Measurements from ENCODE around the gene RTN4RL1. TPM values are rescaled to one million over a fixed set of nuclear protein-coding genes. Genes with fewer than 3 reads are reported as not detected.
"Not testable (repeated sequence)": the region's sequence is repeated elsewhere in the genome, so short reads cannot be mapped to it uniquely, and the experiment has no call there.

The RTN4RL1 gene
- total RNA-seq, 1 donor from 2014 or later, result 50.3 TPM

GRCh38 chr17:1986783-1987451, 38.2 kb downstream of the RTN4RL1 start:
- Mint-ChIP-seq H3K27me3 (ENCODE audit: unreplicated experiment) (peaks cover 4% of the 10 kb centered on the region), H3K27ac (ENCODE audit: unreplicated experiment) (no peak overlapping the region), H3K4me1 (ENCODE audit: low read depth, unreplicated experiment) (peaks cover 42% of the 10 kb centered on the region), H3K36me3 (ENCODE audit: unreplicated experiment) (peaks cover 4% of the 10 kb centered on the region), H3K9me3 (ENCODE audit: unreplicated experiment) (peaks cover 14% of the 10 kb centered on the region), H3K4me3 (ENCODE audit: unreplicated experiment) (no peak overlapping the region)
- DNase-seq, result no peak
- TF ChIP-seq CTCF (IDR thresholded peaks at IDR 0.05; ENCODE audit: partially characterized antibody, unreplicated experiment), result no peak

GRCh38 chr17:1985686-1986085, 39.4 kb downstream of the RTN4RL1 start:
- Mint-ChIP-seq H3K9me3 (ENCODE audit: unreplicated experiment) (peaks cover 14% of the 10 kb centered on the region), H3K27me3 (ENCODE audit: unreplicated experiment) (peaks cover 3% of the 10 kb centered on the region), H3K4me1 (ENCODE audit: low read depth, unreplicated experiment) (peaks cover 38% of the 10 kb centered on the region), H3K27ac (ENCODE audit: unreplicated experiment) (peak overlapping the region; percentile 67), H3K4me3 (ENCODE audit: unreplicated experiment) (peak overlapping the region; percentile 54), H3K36me3 (ENCODE audit: unreplicated experiment) (peaks cover 4% of the 10 kb centered on the region)
- peak; percentile 57 for DNase-seq
- TF ChIP-seq CTCF (IDR thresholded peaks at IDR 0.05; ENCODE audit: partially characterized antibody, unreplicated experiment), result no peak

- peak overlapping the region; percentile 54 for H3K4me3 Mint-ChIP-seq (ENCODE audit: unreplicated experiment)
- no peaks in the 10 kb centered on the region for H3K27me3 Mint-ChIP-seq (ENCODE audit: unreplicated experiment)
- H3K36me3 Mint-ChIP-seq (ENCODE audit: unreplicated experiment), result peaks cover 4% of the 10 kb centered on the region
- peaks cover 38% of the 10 kb centered on the region for H3K4me1 Mint-ChIP-seq (ENCODE audit: low read depth, unreplicated experiment)
- H3K9me3 Mint-ChIP-seq (ENCODE audit: unreplicated experiment), result peaks cover 14% of the 10 kb centered on the region
- no peak for TF ChIP-seq CTCF (IDR thresholded peaks at IDR 0.05; ENCODE audit: partially characterized antibody, unreplicated experiment)
- DNase-seq, result no peak
- peak overlapping the region; percentile 67 for H3K27ac Mint-ChIP-seq (ENCODE audit: unreplicated experiment)
Measured at GRCh38 chr17:1985093-1985492, 40.0 kb downstream of the RTN4RL1 start.

GRCh38 chr17:1982793-1983366, 42.3 kb downstream of the RTN4RL1 start:
- not testable (repeated sequence) for H3K27ac Mint-ChIP-seq (ENCODE audit: unreplicated experiment)

GRCh38 chr17:1980665-1981250, 44.4 kb downstream of the RTN4RL1 start:
- TF ChIP-seq CTCF (IDR thresholded peaks at IDR 0.05; ENCODE audit: partially characterized antibody, unreplicated experiment), result no peak
- Mint-ChIP-seq H3K4me3 (ENCODE audit: unreplicated experiment) (no peak overlapping the region), H3K9me3 (ENCODE audit: unreplicated experiment) (peaks cover 13% of the 10 kb centered on the region), H3K36me3 (ENCODE audit: unreplicated experiment) (no peaks in the 10 kb centered on the region), H3K27ac (ENCODE audit: unreplicated experiment) (no peak overlapping the region), H3K27me3 (ENCODE audit: unreplicated experiment) (no peaks in the 10 kb centered on the region), H3K4me1 (ENCODE audit: low read depth, unreplicated experiment) (peaks cover 36% of the 10 kb centered on the region)
- DNase-seq, result no peak

More at GRCh38 chr17:1982793-1983366, 42.3 kb downstream of the RTN4RL1 start:
- peaks cover 37% of the 10 kb centered on the region for H3K4me1 Mint-ChIP-seq (ENCODE audit: low read depth, unreplicated experiment)
- H3K27me3 Mint-ChIP-seq (ENCODE audit: unreplicated experiment); DNase-seq; H3K4me3 Mint-ChIP-seq (ENCODE audit: unreplicated experiment); H3K36me3 Mint-ChIP-seq (ENCODE audit: unreplicated experiment): not testable (repeated sequence)
- peaks cover 11% of the 10 kb centered on the region for H3K9me3 Mint-ChIP-seq (ENCODE audit: unreplicated experiment)

Data from glutamatergic neuron (in vitro differentiated cells).